HUES6 (cell line): ENCODE results near the gene DOC2A.
"Not testable (repeated sequence)": the region's sequence is repeated elsewhere in the genome, so short reads cannot be mapped to it uniquely, and the experiment has no call there.

Experiments
- H3K27ac ChIP-seq: 2 replicates; pipeline ENCODE4 v1.7.0; 2013; ENCODE audit warnings: low read depth, mild to moderate bottlenecking, low read length, inconsistent platforms
- H3K27me3 ChIP-seq: 2 replicates; pipeline ENCODE4 v1.6.1; 2013; ENCODE audit warnings: low read length; ENCODE audit not compliant: control insufficient read depth, insufficient read depth
- H3K36me3 ChIP-seq: 2 replicates; pipeline ENCODE4 v1.6.1; 2013; ENCODE audit warnings: low read length; ENCODE audit not compliant: control insufficient read depth, insufficient read depth
- H3K4me1 ChIP-seq: 2 replicates; pipeline ENCODE4 v1.6.1; 2013; ENCODE audit warnings: low read length; ENCODE audit not compliant: control insufficient read depth, insufficient read depth
- H3K4me3 ChIP-seq: 2 replicates; pipeline ENCODE4 v1.5.1; 2013; ENCODE audit warnings: low read depth, low read length
- H3K9ac ChIP-seq: one replicate; pipeline ENCODE4 v1.6.1; 2013; ENCODE audit warnings: mild to moderate bottlenecking, low read length
- H3K9me3 ChIP-seq: 2 replicates; pipeline ENCODE4 v1.6.1; 2013; ENCODE audit warnings: low read depth, low read length; ENCODE audit not compliant: control insufficient read depth, insufficient read depth

The DOC2A gene

GRCh38 chr16:30026449-30026848 lies 15.6 kb upstream of the DOC2A start:
- Histone ChIP-seq H3K9me3 (no peaks in the 10 kb centered on the region), H3K27me3 (peaks cover 41% of the 10 kb centered on the region), H3K4me1 (peaks cover 22% of the 10 kb centered on the region), H3K4me3 (no peak overlapping the region), H3K9ac (no peak overlapping the region), H3K27ac (no peak overlapping the region), H3K36me3 (no peaks in the 10 kb centered on the region)

DNA sequence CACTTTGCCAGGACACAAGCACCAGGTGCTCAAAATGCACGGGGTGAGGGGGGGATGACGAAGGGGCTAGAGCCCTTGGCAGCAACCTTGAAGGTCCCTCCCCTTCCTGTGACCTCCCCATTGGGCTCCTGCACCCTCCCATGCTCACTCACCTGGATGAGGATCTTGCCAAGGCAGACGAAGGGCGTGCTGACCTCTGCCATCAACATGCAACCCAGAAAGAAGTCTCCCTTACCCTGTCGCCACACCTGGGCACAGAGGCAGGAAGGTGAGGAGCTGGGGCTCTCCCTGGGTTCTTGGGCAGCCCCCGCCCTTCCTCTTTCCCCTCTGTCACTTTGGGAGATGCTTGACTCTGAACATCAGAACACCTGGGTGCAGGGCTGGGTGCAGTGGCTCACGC lies 14.7 kb upstream of the DOC2A start:
- H3K36me3 ChIP-seq, result no peaks in the 10 kb centered on the region
- no peak overlapping the region for H3K9ac ChIP-seq
- peaks cover 37% of the 10 kb centered on the region for H3K27me3 ChIP-seq
- H3K9me3 ChIP-seq, result no peaks in the 10 kb centered on the region
- H3K27ac ChIP-seq, result no peak overlapping the region
- no peak overlapping the region for H3K4me3 ChIP-seq
- peaks cover 20% of the 10 kb centered on the region for H3K4me1 ChIP-seq

- Histone ChIP-seq H3K36me3 (no peaks in the 10 kb centered on the region), H3K27me3 (peaks cover 33% of the 10 kb centered on the region), H3K4me1 (peaks cover 18% of the 10 kb centered on the region), H3K27ac (no peak overlapping the region), H3K9ac (no peak overlapping the region), H3K4me3 (no peak overlapping the region), H3K9me3 (no peaks in the 10 kb centered on the region)
These were observed 14.3 kb upstream of the DOC2A start for GRCh38 chr16:30025156-30025555.

GRCh38 chr16:30024451-30024850 lies 13.6 kb upstream of the DOC2A start:
- Histone ChIP-seq H3K27me3 (peaks cover 26% of the 10 kb centered on the region), H3K4me3 (no peak overlapping the region), H3K36me3 (no peaks in the 10 kb centered on the region)

DNA sequence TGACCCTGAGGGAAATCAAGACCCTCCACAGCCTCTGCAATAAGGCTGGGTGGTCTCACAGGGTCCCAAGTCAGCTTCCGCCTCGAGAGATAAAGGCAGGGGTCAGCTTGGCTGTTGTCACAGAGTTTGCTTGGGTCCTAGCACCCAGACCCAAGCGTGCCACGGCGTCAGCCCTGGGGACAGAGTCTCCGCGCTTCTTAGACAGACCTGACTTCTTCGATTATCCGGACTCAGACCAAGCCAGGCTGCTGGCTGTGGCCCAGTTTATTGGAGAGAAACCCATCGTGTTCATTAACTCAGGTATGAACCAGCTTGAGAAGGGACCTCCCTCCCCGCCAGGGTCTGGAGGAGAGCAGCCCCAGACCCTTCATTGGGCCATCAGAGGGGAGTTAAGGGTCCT lies 12.8 kb upstream of the DOC2A start:
- no peaks in the 10 kb centered on the region for H3K9me3 ChIP-seq
- no peak overlapping the region for H3K27ac ChIP-seq
- H3K4me1 ChIP-seq, result peaks cover 8% of the 10 kb centered on the region; the same call in 1 of the 2 replicates
- no peak overlapping the region for H3K4me3 ChIP-seq
- H3K36me3 ChIP-seq, result no peaks in the 10 kb centered on the region
- H3K9ac ChIP-seq, result no peak overlapping the region
- H3K27me3 ChIP-seq, result peaks cover 18% of the 10 kb centered on the region; the same call in 1 of the 2 replicates

More at GRCh38 chr16:30024451-30024850, 13.6 kb upstream of the DOC2A start:
- no peak overlapping the region for H3K9ac ChIP-seq
- H3K27ac ChIP-seq, result no peak overlapping the region
- no peaks in the 10 kb centered on the region for H3K9me3 ChIP-seq
- H3K4me1 ChIP-seq, result peaks cover 12% of the 10 kb centered on the region

GRCh38 chr16:30022887-30023286 lies 12.1 kb upstream of the DOC2A start, which contains the start of gene C16orf92:
Gene C16orf92 (plus strand): TSS chr16:30023198. CDS start chr16:30023341, 143 bp downstream.
- H3K4me1 ChIP-seq, result peaks cover 3% of the 10 kb centered on the region; the same call in 1 of the 2 replicates
- no peak within 1 kb of the TSS for H3K9ac ChIP-seq
- no peak within 1 kb of the TSS for H3K27ac ChIP-seq
- H3K9me3 ChIP-seq, result no peaks in the 10 kb centered on the region
- no peak within 1 kb of the TSS for H3K4me3 ChIP-seq
- H3K36me3 ChIP-seq, result no peaks in the 10 kb centered on the region
- H3K27me3 ChIP-seq, result peaks cover 18% of the 10 kb centered on the region; the same call in 1 of the 2 replicates

GRCh38 chr16:30018731-30019158 lies 7.9 kb upstream of the DOC2A start:
- H3K36me3 ChIP-seq, result no peaks in the 10 kb centered on the region
- no peak overlapping the region for H3K4me3 ChIP-seq
- no peak overlapping the region for H3K9ac ChIP-seq
- H3K9me3 ChIP-seq, result no peaks in the 10 kb centered on the region
- no peaks in the 10 kb centered on the region for H3K4me1 ChIP-seq
- H3K27ac ChIP-seq, result no peak overlapping the region
- H3K27me3 ChIP-seq, result no peaks in the 10 kb centered on the region; the same call in 1 of the 2 replicates

DNA sequence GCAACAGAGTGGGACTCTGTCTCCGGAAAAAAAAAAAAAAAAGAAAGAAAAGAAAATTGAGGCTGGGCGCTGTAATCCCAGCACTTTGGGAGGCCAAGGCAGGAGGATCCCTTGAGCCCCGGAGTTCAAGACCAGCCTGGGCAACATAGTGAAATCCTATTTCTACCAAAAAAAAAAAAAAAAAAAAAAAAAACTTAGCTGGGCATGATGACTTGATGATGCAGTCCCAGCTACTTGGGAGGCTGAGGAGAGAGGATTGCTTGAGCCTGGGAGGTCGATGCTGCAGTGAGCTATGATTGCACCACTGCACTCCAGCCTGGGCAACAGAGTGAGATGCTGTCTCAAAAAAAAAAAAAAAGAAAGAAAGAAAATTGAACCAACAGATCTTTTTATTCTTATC lies 7.1 kb upstream of the DOC2A start:
- H3K27me3 ChIP-seq, H3K4me1 ChIP-seq, H3K9ac ChIP-seq, H3K27ac ChIP-seq, H3K4me3 ChIP-seq, H3K9me3 ChIP-seq, H3K36me3 ChIP-seq: not testable (repeated sequence)

GRCh38 chr16:30017277-30017656 lies 6.4 kb upstream of the DOC2A start:
- Histone ChIP-seq H3K36me3 (no peaks in the 10 kb centered on the region), H3K9ac (no peak overlapping the region), H3K27me3 (peaks cover 7% of the 10 kb centered on the region), H3K4me1 (peaks cover under 1% of the 10 kb centered on the region; the same call in 1 of the 2 replicates), H3K9me3 (no peaks in the 10 kb centered on the region), H3K27ac (no peak overlapping the region), H3K4me3 (no peak overlapping the region)

GRCh38 chr16:30016555-30017276 lies 5.9 kb upstream of the DOC2A start:
- Histone ChIP-seq H3K4me3 (no peak overlapping the region), H3K36me3 (no peaks in the 10 kb centered on the region), H3K27ac (no peak overlapping the region), H3K27me3 (peaks cover 12% of the 10 kb centered on the region), H3K4me1 (peaks cover 6% of the 10 kb centered on the region), H3K9me3 (no peaks in the 10 kb centered on the region), H3K9ac (no peak overlapping the region)

GRCh38 chr16:30015450-30015849 lies 4.6 kb upstream of the DOC2A start:
- H3K27ac ChIP-seq, H3K4me3 ChIP-seq, H3K4me1 ChIP-seq, H3K9ac ChIP-seq, H3K36me3 ChIP-seq, H3K9me3 ChIP-seq: not testable (repeated sequence)
- peaks cover 23% of the 10 kb centered on the region for H3K27me3 ChIP-seq
